AG09309 (cell line): Measurements from ENCODE around the gene JUN.

ENCODE experiments used
- DNase-seq: peaks from one replicate; pipeline ENCODE4 v3.0.0-alpha.2; 2010; ENCODE audit warnings: low read depth
- H3K4me3 ChIP-seq: 2 replicates; pipeline ENCODE4 v1.5.1; 2011; ENCODE audit warnings: mild to moderate bottlenecking, low read depth, low read length, moderate library complexity; ENCODE audit not compliant: control insufficient read depth
- TF ChIP-seq, protein P1 (sequence below): IDR thresholded peaks from 2 replicates; pipeline ENCODE4 v1.5.1; 2011; ENCODE audit warnings: mild to moderate bottlenecking, low read depth, low read length, inconsistent platforms; ENCODE audit not compliant: insufficient read depth, control insufficient read depth; ENCODE audit errors: missing control alignments

The JUN gene

DNA sequence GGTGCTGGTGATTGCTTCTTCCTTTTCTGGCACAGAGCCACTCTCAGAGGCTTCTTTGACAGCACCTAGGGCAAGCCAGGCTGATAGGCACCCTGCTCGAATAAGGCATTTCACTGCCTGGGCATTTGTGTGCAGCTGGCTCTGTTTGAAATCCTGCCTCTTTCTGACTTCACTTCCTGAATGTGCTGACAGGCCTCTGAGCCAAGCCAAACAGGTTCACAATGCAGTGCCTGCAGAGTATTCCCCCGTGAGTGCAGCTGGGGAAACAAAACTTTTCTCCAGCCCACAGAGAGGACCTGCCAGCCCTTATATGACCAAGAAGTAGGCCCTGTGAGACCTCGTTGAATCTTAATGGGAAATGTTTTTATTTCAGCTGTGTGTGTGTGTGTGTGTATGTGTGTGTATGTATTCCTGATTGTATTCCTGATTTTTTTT, 10.4 kb downstream of the JUN start:
- no peak for DNase-seq
- H3K4me3 ChIP-seq, result no peak overlapping the region
- TF ChIP-seq, protein P1, sequence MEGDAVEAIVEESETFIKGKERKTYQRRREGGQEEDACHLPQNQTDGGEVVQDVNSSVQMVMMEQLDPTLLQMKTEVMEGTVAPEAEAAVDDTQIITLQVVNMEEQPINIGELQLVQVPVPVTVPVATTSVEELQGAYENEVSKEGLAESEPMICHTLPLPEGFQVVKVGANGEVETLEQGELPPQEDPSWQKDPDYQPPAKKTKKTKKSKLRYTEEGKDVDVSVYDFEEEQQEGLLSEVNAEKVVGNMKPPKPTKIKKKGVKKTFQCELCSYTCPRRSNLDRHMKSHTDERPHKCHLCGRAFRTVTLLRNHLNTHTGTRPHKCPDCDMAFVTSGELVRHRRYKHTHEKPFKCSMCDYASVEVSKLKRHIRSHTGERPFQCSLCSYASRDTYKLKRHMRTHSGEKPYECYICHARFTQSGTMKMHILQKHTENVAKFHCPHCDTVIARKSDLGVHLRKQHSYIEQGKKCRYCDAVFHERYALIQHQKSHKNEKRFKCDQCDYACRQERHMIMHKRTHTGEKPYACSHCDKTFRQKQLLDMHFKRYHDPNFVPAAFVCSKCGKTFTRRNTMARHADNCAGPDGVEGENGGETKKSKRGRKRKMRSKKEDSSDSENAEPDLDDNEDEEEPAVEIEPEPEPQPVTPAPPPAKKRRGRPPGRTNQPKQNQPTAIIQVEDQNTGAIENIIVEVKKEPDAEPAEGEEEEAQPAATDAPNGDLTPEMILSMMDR, result no peak

DNA sequence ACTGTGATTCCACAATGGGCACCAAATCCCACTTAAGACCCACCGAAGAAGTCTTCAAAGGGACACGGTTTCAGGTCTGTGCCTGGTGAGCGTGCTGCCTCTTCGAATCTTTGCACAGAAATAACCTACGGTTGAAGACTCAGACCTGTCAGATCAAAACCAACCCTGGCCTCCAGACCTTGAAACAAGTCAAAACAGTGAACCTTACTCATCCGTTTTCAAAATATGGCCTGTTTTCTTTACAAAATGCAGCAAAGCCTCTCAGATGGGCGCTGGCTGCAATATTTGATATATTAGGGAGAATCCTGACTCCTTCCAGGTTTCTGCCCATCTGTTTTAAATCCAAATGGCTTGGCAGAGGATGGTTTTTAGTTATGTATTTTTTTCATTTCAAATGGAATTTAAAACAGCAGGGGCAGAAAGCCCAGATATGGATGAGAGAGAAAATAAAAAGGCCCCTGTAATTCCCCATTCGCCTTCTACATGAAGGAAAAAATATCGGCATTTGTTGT, 14.0 kb downstream of the JUN start:
- no peak for DNase-seq
- TF ChIP-seq, protein P1, result no peak
- no peak overlapping the region for H3K4me3 ChIP-seq

DNA sequence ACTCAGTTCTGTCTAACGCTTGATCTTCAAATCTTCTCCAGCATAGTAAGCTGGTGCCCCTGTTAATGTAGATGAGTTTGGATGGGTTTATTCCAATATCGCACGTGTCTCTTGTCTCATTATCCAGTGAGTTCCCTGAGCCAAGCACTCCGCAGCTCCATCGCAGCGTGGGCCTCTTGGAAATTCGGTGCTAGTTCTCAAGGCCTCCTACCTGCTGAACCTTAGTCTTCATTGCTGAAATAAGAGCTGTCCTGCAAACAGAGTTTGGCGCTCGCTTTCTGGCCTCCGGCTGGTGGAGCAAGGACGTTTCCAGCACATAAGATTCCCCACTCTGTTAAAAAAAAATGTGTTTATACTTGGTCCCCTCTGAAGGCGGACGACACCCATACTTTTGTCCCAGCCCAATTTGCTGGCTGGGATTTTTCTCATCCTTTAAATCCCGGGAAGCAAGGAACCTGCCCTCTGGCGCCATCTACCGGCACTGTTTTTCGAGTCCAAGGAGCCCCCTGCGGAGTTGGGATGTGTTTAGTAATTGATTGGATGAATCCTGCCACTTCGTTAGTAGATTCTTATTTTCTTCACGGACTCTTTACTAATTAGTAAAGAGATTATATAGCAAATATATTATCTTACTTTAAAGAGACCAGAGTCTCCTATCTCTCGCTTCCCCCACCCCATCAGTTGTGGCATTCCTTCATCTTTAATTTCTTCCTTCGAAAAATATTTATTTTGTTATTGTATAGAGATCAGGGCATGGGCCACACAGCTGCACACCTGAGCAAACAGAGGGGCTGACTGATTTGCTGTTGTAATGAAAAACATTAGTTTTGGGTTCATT, 14.7 kb downstream of the JUN start:
- TF ChIP-seq, protein P1, result peak; percentile 91
- DNase-seq, result no peak
- no peak overlapping the region for H3K4me3 ChIP-seq

DNA sequence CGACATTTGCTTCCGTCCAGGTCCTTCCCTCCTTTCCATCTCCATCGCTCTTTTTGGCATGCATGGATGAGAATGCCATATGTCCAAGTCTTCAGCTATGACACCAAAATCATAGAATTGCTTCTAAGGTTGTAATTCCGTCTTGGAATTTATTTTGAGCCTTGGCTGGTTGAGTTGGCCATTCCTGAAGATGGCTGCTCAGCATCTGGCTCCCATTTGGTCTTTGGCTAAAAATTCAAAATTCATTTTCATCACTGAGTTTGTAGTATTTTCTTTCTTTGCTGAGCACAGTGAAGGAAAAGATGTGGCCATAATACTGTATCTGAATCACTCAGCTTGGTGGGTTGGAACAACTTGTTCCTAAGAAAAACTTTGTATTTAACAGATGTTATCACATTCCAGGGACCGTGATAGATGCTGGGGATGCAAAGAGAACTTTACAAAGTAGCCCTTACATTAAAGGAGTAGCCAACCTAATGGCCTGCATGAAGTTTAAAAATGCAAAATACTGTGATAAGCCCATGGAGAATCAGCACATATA, 15.6 kb downstream of the JUN start:
- TF ChIP-seq, protein P1, result no peak
- H3K4me3 ChIP-seq, result no peak overlapping the region
- no peak for DNase-seq

DNA sequence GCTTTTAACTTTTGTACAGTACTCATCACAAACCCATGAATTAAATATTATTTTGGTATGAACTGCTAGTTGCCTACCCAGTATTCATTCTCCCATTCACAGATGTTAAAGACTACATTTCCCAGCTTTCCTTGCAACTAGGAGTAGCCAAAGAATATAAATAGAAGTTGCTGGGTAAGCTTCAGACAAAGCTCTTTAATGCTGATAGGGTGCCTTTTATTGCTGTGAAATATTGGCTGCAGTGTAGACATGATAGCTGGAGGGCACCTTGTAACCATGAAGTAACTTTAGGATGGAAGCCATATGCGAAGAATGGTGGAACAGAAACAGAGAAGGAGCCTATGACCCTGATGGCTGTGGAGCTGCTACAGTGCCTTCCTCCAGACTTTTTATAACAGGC, 16.7 kb downstream of the JUN start:
- TF ChIP-seq, protein P1, result no peak
- H3K4me3 ChIP-seq, result no peak overlapping the region
- DNase-seq, result no peak

DNA sequence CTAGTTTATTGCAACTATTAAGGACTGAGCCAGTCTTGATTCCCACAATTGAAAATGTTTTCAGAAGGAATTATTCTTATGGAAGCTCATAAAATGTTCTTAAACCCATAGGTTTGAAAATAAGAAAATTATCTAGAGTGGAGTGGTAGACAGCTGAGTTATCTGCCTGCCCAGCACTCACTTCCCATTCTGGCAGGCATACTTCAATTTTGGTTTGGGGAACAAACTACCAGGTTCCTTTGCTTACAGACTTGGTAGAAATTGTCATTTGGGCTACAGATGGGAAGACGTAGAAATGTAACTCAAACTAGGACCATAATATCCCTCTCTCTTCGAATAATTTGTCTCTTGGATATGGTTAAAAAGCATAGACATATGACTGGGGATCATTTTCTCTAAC, 18.4 kb downstream of the JUN start:
- DNase-seq, result no peak
- TF ChIP-seq, protein P1, result no peak
- no peak overlapping the region for H3K4me3 ChIP-seq
